GM03348 (cell line): ENCODE results near the gene EIF4G1.
"Not testable (repeated sequence)": the region's sequence is repeated elsewhere in the genome, so short reads cannot be mapped to it uniquely, and the experiment has no call there.

Experiments used
- DNase-seq: peaks from one replicate; pipeline ENCODE4 v3.0.0; 2012; ENCODE audit warnings: low spot score

EIF4G1 gene

GRCh38 chr3:184314363-184314699 lies at the start of gene EIF4G1:
Gene EIF4G1, plus strand, starts transcription at chr3:184314606. Its CDS starts 1,191 bp downstream, at chr3:184315797.
- DNase-seq: peak; percentile 98

- DNase-seq: not testable (repeated sequence)
These were observed 47.2 kb upstream of the EIF4G1 start for GRCh38 chr3:184267249-184267648.

- DNase-seq: no peak
These were observed 42.1 kb upstream of the EIF4G1 start for GRCh38 chr3:184272269-184272668.

GRCh38 chr3:184275381-184275701 lies 39.1 kb upstream of the EIF4G1 start:
- DNase-seq: no peak

- peak; percentile 74 for DNase-seq
These were observed 38.2 kb upstream of the EIF4G1 start, which contains the start of gene ECE2 for GRCh38 chr3:184275961-184276910. Gene ECE2, plus strand, starts transcription at chr3:184276022. Its CDS starts 132 bp downstream, at chr3:184276154.

- no peak for DNase-seq
These were observed 37.0 kb upstream of the EIF4G1 start for GRCh38 chr3:184277366-184277765.

- DNase-seq: no peak
These were observed 31.5 kb upstream of the EIF4G1 start for GRCh38 chr3:184282941-184283340.

- DNase-seq: no peak
These were observed 30.7 kb upstream of the EIF4G1 start for GRCh38 chr3:184283681-184284080.

- peak; percentile 81 for DNase-seq
These were observed 29.7 kb upstream of the EIF4G1 start for GRCh38 chr3:184284696-184285095.

- DNase-seq: peak; percentile 76
These were observed 24.9 kb upstream of the EIF4G1 start for GRCh38 chr3:184289426-184289938.

GRCh38 chr3:184290331-184290730 lies 24.1 kb upstream of the EIF4G1 start:
- DNase-seq: no peak

- DNase-seq: no peak
These were observed 23.2 kb upstream of the EIF4G1 start for GRCh38 chr3:184291044-184291737.

- DNase-seq: no peak
These were observed 22.5 kb upstream of the EIF4G1 start for GRCh38 chr3:184291738-184292445.

- DNase-seq: no peak
These were observed 18.6 kb upstream of the EIF4G1 start for GRCh38 chr3:184295771-184296170.

GRCh38 chr3:184296616-184297015 lies 17.8 kb upstream of the EIF4G1 start:
- DNase-seq: no peak

GRCh38 chr3:184298759-184299487 lies 15.5 kb upstream of the EIF4G1 start, which contains the start of gene PSMD2:
Gene PSMD2, plus strand, starts transcription at chr3:184299241. Its CDS starts 26 bp downstream, at chr3:184299267.
- DNase-seq: peak; percentile 99

- peak; percentile 41 for DNase-seq
These were observed 14.7 kb upstream of the EIF4G1 start for GRCh38 chr3:184299488-184300377.

- no peak for DNase-seq
These were observed 14.1 kb upstream of the EIF4G1 start for GRCh38 chr3:184300378-184300720.

GRCh38 chr3:184305577-184305976 lies 8.8 kb upstream of the EIF4G1 start:
- DNase-seq: no peak

- no peak for DNase-seq
These were observed 7.9 kb upstream of the EIF4G1 start for GRCh38 chr3:184306341-184306972.
